GM12873 (cell line): ENCODE data around the gene MYEF2.

Experiments
- TF ChIP-seq, protein P1 (sequence below): IDR thresholded peaks from 2 replicates; pipeline ENCODE4 v1.5.1; 2012; ENCODE audit warnings: low read depth, mild to moderate bottlenecking, moderate library complexity, low read length, control low read depth; ENCODE audit not compliant: insufficient read depth; ENCODE audit errors: missing control alignments

The MYEF2 gene

DNA sequence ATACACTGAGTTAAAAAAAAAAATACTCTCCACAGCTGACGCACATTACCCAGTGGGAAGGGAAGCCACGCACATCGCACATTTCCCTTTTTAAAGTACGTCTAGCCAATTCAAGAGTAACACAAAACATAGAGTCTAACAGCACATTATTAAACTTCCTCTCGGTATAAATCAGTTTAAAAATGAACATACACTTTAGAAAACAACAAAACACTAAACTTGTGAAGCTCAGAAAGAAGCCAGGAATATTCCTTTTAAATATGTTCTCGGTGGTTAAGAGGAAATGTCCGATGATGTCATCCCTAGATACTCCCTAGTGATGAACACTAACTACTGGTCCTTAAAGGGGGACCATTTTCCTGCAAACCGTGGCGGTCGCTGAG is 721 bp downstream of the MYEF2 start:
- TF ChIP-seq, protein P1, sequence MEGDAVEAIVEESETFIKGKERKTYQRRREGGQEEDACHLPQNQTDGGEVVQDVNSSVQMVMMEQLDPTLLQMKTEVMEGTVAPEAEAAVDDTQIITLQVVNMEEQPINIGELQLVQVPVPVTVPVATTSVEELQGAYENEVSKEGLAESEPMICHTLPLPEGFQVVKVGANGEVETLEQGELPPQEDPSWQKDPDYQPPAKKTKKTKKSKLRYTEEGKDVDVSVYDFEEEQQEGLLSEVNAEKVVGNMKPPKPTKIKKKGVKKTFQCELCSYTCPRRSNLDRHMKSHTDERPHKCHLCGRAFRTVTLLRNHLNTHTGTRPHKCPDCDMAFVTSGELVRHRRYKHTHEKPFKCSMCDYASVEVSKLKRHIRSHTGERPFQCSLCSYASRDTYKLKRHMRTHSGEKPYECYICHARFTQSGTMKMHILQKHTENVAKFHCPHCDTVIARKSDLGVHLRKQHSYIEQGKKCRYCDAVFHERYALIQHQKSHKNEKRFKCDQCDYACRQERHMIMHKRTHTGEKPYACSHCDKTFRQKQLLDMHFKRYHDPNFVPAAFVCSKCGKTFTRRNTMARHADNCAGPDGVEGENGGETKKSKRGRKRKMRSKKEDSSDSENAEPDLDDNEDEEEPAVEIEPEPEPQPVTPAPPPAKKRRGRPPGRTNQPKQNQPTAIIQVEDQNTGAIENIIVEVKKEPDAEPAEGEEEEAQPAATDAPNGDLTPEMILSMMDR: no peak

DNA sequence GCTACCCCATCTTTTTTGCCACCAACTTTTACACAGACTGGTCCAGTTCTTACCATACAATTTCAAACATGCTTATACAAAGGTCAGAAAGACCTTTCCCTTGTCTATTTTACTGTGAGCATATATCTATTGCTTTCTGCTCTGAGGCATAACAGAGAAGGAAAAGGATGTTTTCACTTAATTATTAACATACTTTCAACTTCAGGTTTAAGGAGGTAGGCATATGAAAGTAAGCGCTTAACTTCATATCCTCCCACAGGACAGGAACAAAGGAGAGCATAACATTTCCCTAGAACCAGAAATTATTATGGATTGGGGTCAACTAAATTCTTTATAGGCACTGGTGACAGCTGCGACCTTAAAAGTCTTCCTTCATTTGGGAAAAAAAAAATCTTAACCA is 1.1 kb downstream of the MYEF2 start:
- TF ChIP-seq, protein P1: no peak

DNA sequence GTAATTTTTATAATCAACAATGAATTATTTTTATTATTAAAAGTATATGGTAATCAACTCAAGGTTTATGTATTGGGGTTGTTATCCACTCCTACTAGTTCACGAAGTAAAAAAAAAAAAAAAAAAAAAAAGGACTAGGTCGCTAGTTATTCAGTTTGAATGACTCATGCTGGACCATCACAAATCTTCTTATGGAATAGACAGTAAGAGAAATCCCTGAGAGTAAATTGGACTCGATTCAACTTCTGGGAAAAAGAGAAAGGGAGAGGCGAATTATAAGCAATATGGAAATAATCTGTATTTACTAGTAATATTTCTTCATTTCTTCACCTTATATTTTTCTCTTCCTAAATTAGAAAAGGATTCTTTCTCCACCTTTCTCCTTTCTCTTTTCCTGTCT is 2.0 kb downstream of the MYEF2 start:
- TF ChIP-seq, protein P1: no peak

DNA sequence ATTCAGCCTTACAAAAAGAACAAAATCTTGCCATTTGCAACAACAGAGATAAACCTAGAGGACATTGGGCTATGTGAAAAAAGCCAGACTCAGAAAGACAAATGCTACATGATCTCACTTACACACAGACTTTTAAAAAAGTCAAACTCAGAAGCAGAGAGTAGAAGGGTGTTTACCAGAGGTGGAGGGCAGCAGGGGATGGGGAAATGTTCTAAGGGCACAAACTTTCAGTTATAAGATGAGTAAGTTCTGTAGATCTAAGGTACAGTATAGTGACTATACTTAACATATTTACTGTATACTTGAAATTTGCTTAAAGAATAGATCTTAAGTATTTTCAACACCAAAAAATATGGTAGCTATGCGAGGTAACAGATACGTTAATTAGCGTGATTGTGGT is 3.0 kb downstream of the MYEF2 start:
- TF ChIP-seq, protein P1: no peak

DNA sequence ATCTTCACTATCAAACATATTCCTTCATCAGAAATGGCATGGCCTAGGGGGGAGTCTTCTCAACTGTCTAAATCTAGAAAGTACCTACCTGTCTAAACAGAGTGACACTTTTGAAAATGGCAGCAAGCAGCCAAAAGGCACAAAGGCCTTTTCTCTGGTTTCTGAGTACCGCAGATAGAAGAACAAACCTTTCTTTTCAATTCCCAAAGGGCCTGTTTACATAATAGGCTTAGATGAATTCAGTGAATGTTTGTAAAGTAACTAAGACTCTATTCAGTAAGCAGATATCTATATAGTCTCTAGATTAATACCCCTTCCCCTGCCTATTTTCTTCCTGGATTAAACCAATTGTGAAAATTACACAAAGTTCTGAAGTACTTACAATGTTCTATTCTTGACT is 7.1 kb downstream of the MYEF2 start:
- TF ChIP-seq, protein P1: no peak

DNA sequence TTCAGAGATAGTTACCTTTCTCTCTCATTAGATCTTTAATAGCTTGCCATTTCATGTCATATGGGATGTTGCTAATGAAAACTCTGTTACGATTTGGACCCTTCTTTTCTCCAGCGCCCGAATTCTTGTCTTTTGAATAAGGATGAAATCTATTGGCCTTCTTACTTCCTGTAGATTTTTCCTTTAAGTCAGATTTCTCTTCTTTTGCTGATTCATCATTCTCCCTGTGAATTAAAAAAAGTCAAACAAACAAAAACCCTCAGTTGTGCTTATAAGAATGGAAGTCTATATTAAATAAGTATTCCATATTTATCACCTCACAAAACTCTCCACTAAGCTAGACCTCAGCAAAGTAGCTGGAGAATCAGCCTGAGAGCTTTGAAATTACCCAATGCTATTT is 9.5 kb downstream of the MYEF2 start:
- TF ChIP-seq, protein P1: no peak

DNA sequence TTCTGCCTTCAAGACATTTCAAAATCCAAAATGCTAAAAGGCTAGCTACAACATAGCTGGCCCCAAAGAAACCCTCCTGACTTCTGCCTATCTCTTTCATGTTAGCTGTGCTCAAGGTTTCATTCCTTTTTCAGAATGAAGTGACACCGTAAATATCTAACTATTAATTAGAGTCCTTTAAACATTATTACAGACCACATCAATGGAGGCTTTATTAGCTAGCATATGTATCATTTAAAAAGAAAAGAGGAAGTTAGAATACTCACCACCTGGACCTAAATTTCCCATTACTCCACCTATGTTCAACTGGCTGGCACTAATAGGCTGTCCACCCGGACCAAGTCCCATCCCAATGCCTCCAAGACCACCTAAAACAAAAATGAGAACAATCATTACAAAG is 24.6 kb downstream of the MYEF2 start:
- TF ChIP-seq, protein P1: no peak
